ENCODE measurements around the gene ELOVL3. TPM values are rescaled to one million over a fixed set of nuclear protein-coding genes. Genes with fewer than 3 reads are reported as not detected.

ELOVL3 gene
- total RNA-seq, 1 experiment from 2014 or later, result 0.61 TPM

- peak within 1 kb of the TSS; percentile 98 for H3K4me3 ChIP-seq
- intact Hi-C loops (cut with micrococcal nuclease; ENCODE audit: unreplicated experiment), result no loop called here
- H3K4me1 ChIP-seq (replicated peaks; ENCODE audit: insufficient read depth), result peaks cover 23% of the 10 kb centered on the region
- H3K79me2 ChIP-seq (ENCODE audit: low read depth), result peaks cover 47% of the 10 kb centered on the region
- H3K4me2 ChIP-seq, result peak within 1 kb of the TSS; percentile 93
- H3K9me3 ChIP-seq (ENCODE audit: insufficient read depth, low read depth), result no peaks in the 10 kb centered on the region
- DNase-seq, result peak; percentile 82 to 97
- POLR2A ChIA-PET (ENCODE audit: unreplicated experiment), result interaction anchor here (0.6 to 0.7 kb wide), 5 partner anchors 8 to 988 kb away, joined by 3 to 8 read pairs (median 3); no protein-coding TSS in a partner anchor
- TF ChIP-seq CTCF (conservative IDR thresholded peaks at IDR 0.05) (no peak), EZH2 (IDR thresholded peaks at IDR 0.05; ENCODE audit: low read depth) (no peak)
- BruUV-seq (replicated peaks), result no TSS peak
- H3K27me3 ChIP-seq (ENCODE audit: insufficient read depth, low read depth), result no peaks in the 10 kb centered on the region
- no peaks in the 10 kb centered on the region for H3F3A ChIP-seq (ENCODE audit: insufficient read depth, low read depth)
- H3K9me2 ChIP-seq (ENCODE audit: insufficient read depth), result no peaks in the 10 kb centered on the region
- peak within 1 kb of the TSS; percentile 90 for H2AFZ ChIP-seq
- no peak within 1 kb of the TSS for H3K27ac ChIP-seq
- no peaks in the 10 kb centered on the region for H3K36me3 ChIP-seq (ENCODE audit: low read depth)
- CTCF ChIA-PET, result interaction anchor here (0.7 kb wide), 1 partner anchor 15 kb away, joined by 3 read pairs; no protein-coding TSS in a partner anchor
- H4K20me1 ChIP-seq (ENCODE audit: insufficient read depth), result peaks cover 5% of the 10 kb centered on the region
These were observed 19.2 kb downstream of the ELOVL3 start, which contains the start of gene GBF1 for GRCh38 chr10:102245082-102245931. Gene GBF1 (plus strand): TSS chr10:102245532. CDS start chr10:102258939, 13,407 bp downstream.

GRCh38 chr10:102245932-102246251 is 19.8 kb downstream of the ELOVL3 start:
- H3F3A ChIP-seq (ENCODE audit: insufficient read depth, low read depth), result no peaks in the 10 kb centered on the region
- no peaks in the 10 kb centered on the region for H3K27me3 ChIP-seq (ENCODE audit: insufficient read depth, low read depth)
- no TSS peak for BruUV-seq (replicated peaks)
- peak overlapping the region; percentile 93 for H3K4me2 ChIP-seq
- H2AFZ ChIP-seq, result peak overlapping the region; percentile 60; the same call in 1 of the 2 replicates
- H3K4me1 ChIP-seq (replicated peaks; ENCODE audit: insufficient read depth), result peaks cover 23% of the 10 kb centered on the region
- DNase-seq, result no peak
- no peaks in the 10 kb centered on the region for H3K36me3 ChIP-seq (ENCODE audit: low read depth)
- H3K79me2 ChIP-seq (ENCODE audit: low read depth), result peaks cover 50% of the 10 kb centered on the region
- TF ChIP-seq EZH2 (IDR thresholded peaks at IDR 0.05; ENCODE audit: low read depth) (no peak), CTCF (conservative IDR thresholded peaks at IDR 0.05) (no peak)
- H4K20me1 ChIP-seq (ENCODE audit: insufficient read depth), result peaks cover 9% of the 10 kb centered on the region
- no peak overlapping the region for H3K27ac ChIP-seq
- H3K9me2 ChIP-seq (ENCODE audit: insufficient read depth), result no peaks in the 10 kb centered on the region
- CTCF ChIA-PET, result interaction anchor here (0.7 kb wide), 1 partner anchor 16 kb away, joined by 3 read pairs; no protein-coding TSS in a partner anchor
- H3K4me3 ChIP-seq, result peak overlapping the region; percentile 98
- H3K9me3 ChIP-seq (ENCODE audit: insufficient read depth, low read depth), result no peaks in the 10 kb centered on the region
- POLR2A ChIA-PET (ENCODE audit: unreplicated experiment), result interaction anchor here (0.6 kb wide), 1 partner anchor 348 kb away, joined by 3 read pairs; no protein-coding TSS in a partner anchor
- intact Hi-C loops (cut with micrococcal nuclease; ENCODE audit: unreplicated experiment), result no loop called here

GRCh38 chr10:102246261-102246660 is 20.2 kb downstream of the ELOVL3 start:
- Histone ChIP-seq H3K79me2 (ENCODE audit: low read depth) (peaks cover 54% of the 10 kb centered on the region), H3K36me3 (ENCODE audit: low read depth) (no peaks in the 10 kb centered on the region), H2AFZ (0 out of 2 replicates have a peak overlapping the region, but pooled peaks have one; percentile 60), H3K4me2 (peak overlapping the region; percentile 93), H3K9me2 (ENCODE audit: insufficient read depth) (no peaks in the 10 kb centered on the region), H3K27me3 (ENCODE audit: insufficient read depth, low read depth) (no peaks in the 10 kb centered on the region), H4K20me1 (ENCODE audit: insufficient read depth) (peaks cover 12% of the 10 kb centered on the region), H3K4me3 (peak overlapping the region; percentile 98), H3K9me3 (ENCODE audit: insufficient read depth, low read depth) (no peaks in the 10 kb centered on the region), H3K4me1 (replicated peaks; ENCODE audit: insufficient read depth) (peaks cover 23% of the 10 kb centered on the region), H3F3A (ENCODE audit: insufficient read depth, low read depth) (no peaks in the 10 kb centered on the region), H3K27ac (no peak overlapping the region)
- CTCF ChIA-PET, result no interaction called here
- BruUV-seq (replicated peaks), result no TSS peak
- DNase-seq, result peak in 1 of 2 experiments; percentile 42
- no peak for TF ChIP-seq CTCF (conservative IDR thresholded peaks at IDR 0.05)
- POLR2A ChIA-PET (ENCODE audit: unreplicated experiment), result no interaction called here
- intact Hi-C loops (cut with micrococcal nuclease; ENCODE audit: unreplicated experiment), result no loop called here

Measured in PC-9 (cell line).